ENCODE results near the gene HACE1.

- TF ChIP-seq CTCF (conservative IDR thresholded peaks at IDR 0.05; ENCODE audit: low read length) (no peak), EZH2phosphoT487 (IDR thresholded peaks at IDR 0.05; ENCODE audit: borderline replicate concordance) (no peak)
Observed at GRCh38 chr6:104705095-104705707, 154.5 kb downstream of the HACE1 start.

Data from Loucy (cell line).